Psoas muscle (tissue), 8 donors: ENCODE measurements around the gene PIK3C2B. TPM values are rescaled to one million over a fixed set of nuclear protein-coding genes. Genes with fewer than 3 reads are reported as not detected.

Source experiments
- ATAC-seq, 4 donors: fragments of 200-7000 bp; cut with Tn5 transposase; one replicate each; pipeline ENCODE4 v1.9.1; 2020; ENCODE audit warnings: moderate library complexity in 3 of 4, mild to moderate bottlenecking in 2 of 4
- DNase-seq, 2 donors: peaks; one replicate each; pipeline ENCODE4 v3.0.0-alpha.2; 2020
- H3K27ac ChIP-seq: fragments of 200-600 bp; one replicate; pipeline ENCODE4 v1.8.0; 2022
- H3K27me3 ChIP-seq, 3 donors: fragments of 200-600 bp in 1 of 3; one replicate each; pipeline versions ENCODE4 v1.6.1 to v1.8.0; 2013 to 2022; ENCODE audit warnings: low read length in 2 of 3, mild to moderate bottlenecking in 2 of 3, moderate library complexity in 1 of 3; ENCODE audit not compliant: insufficient read depth in 3 of 3
- H3K36me3 ChIP-seq, 2 donors: fragments of 200-600 bp in 1 of 2; one replicate each; pipeline versions ENCODE4 v1.6.1 to v1.8.0; 2013 to 2022; ENCODE audit warnings: low read depth in 1 of 2, mild to moderate bottlenecking in 1 of 2, moderate library complexity in 1 of 2; ENCODE audit not compliant: insufficient read depth in 1 of 2
- H3K4me1 ChIP-seq: fragments of 200-600 bp; one replicate; pipeline ENCODE4 v1.8.0; 2022
- H3K4me3 ChIP-seq: fragments of 200-600 bp; one replicate; pipeline ENCODE4 v1.8.0; 2022; ENCODE audit warnings: mild to moderate bottlenecking
- H3K9me3 ChIP-seq: fragments of 200-600 bp; one replicate; pipeline ENCODE4 v1.8.0; 2022
- CTCF ChIP-seq: fragments of 200-600 bp; IDR thresholded peaks from one replicate; pipeline ENCODE4 v1.8.0; 2022; ENCODE audit warnings: antibody characterized with exemption
- WGBS, 3 donors: extraction: QIAGEN DNeasy Blood & Tissue Kit; methylation state at CpG; one replicate each; pipeline versions ENCODE4 v1.1.6 to v1.1.7; 2013; 5-methylcytosine and 5-hydroxymethylcytosine counted together
- intact Hi-C, 2 donors: fragments of 100-400 bp; cut with DNase I; formaldehyde crosslinking; loops; one replicate each; pipeline versions ENCODE4 v1.11.0 to v1.14.2; 2022
- polyA plus RNA-seq, 3 donors: library from polyadenylated mRNA; stranded (reverse); fragments of 200-250 nt; gene quantifications; one replicate each; pipeline ENCODE4 v1.2.3, GENCODE V29; 2013
- total RNA-seq, 4 donors: library from RNA; stranded (reverse); fragmentation: NEBNext Ultra II Directional in 2 of 4; extraction: Animal tissue kit (Norgen Biotek cat#: 25700) in 2 of 4; gene quantifications; one replicate each; pipeline versions ENCODE4 v1.2.1 to v1.2.4, GENCODE V29; 2021 to 2023
- donor health status: healthy with polysubstance abuse.
- donor health status: DM: no; HTN: no; CAD: no; lungs with moderate emphysema.
- donor health status: Bipolar disorder and iron deficiency.
- donor health status: healthy.
- donor health status: DM: yes; HTN: yes; CAD: no.
- donor health status: DM: no; HTN: no; CAD: no.
- donor health status: DM: no; HTN: no; CAD: no.
- donor health status: DM: yes; HTN: yes; CAD: no.

PIK3C2B gene
- total and polyA plus RNA-seq, 7 donors = 1.9 to 20.9 (median 8.2) TPM

GRCh38 chr1:204503913-204504519, 9.4 kb upstream of the PIK3C2B start:
- 90 to 93% (median 92%) methylated on average over 4 of the region's 4 CpGs for WGBS, 3 donors

GRCh38 chr1:204503122-204503912, 8.7 kb upstream of the PIK3C2B start:
- Histone ChIP-seq H3K27ac (no peak overlapping the region), H3K4me3 (no peak overlapping the region), H3K36me3 (no peaks in the 10 kb centered on the region), H3K9me3 (no peaks in the 10 kb centered on the region), H3K4me1 (peaks cover 16% of the 10 kb centered on the region), H3K27me3 (no peaks in the 10 kb centered on the region)
- DNase-seq (no peak), ATAC-seq (peak in 1 of 4 donors; percentile 21)
- TF ChIP-seq CTCF = peak; percentile 87
- WGBS, 3 donors = 27 to 31% (median 30%) methylated on average over 7 of the region's 7 CpGs
- intact Hi-C loops = loop anchor here (1.0 to 5.0 kb wide), 3 partner anchors 57 to 71 kb away; no protein-coding TSS in a partner anchor

More at GRCh38 chr1:204503913-204504519, 9.4 kb upstream of the PIK3C2B start:
- no peak overlapping the region for H3K27ac ChIP-seq
- intact Hi-C loops = loop anchor here (1.0 to 5.0 kb wide), 3 partner anchors 57 to 72 kb away; no protein-coding TSS in a partner anchor
- H3K9me3 ChIP-seq = no peaks in the 10 kb centered on the region
- H3K4me1 ChIP-seq = peaks cover 16% of the 10 kb centered on the region
- no peak for TF ChIP-seq CTCF
- no peaks in the 10 kb centered on the region for H3K36me3 ChIP-seq
- H3K4me3 ChIP-seq = no peak overlapping the region
- ATAC-seq (no peak), DNase-seq (no peak)
- no peaks in the 10 kb centered on the region for H3K27me3 ChIP-seq

- ATAC-seq = no peak
- H3K36me3 ChIP-seq = no peaks in the 10 kb centered on the region
- no peak for DNase-seq
- H3K4me1 ChIP-seq = peaks cover 16% of the 10 kb centered on the region
- TF ChIP-seq CTCF = no peak
- no peaks in the 10 kb centered on the region for H3K9me3 ChIP-seq
- intact Hi-C loops = loop anchor here in 1 of 2 donors (2.0 to 5.0 kb wide), 2 partner anchors 55 to 70 kb away; no protein-coding TSS in a partner anchor
- no peak overlapping the region for H3K27ac ChIP-seq
- H3K27me3 ChIP-seq = no peaks in the 10 kb centered on the region
- 82 to 86% (median 83%) methylated on average over 6 of the region's 6 CpGs for WGBS, 3 donors
- H3K4me3 ChIP-seq = no peak overlapping the region
Measured at GRCh38 chr1:204502241-204502640, 7.6 kb upstream of the PIK3C2B start.

- no peak overlapping the region for H3K27ac ChIP-seq
- peaks cover 17% of the 10 kb centered on the region for H3K4me1 ChIP-seq
- DNase-seq = no peak
- no peaks in the 10 kb centered on the region for H3K9me3 ChIP-seq
- WGBS, 3 donors = 83 to 85% (median 84%) methylated on average over 7 of the region's 7 CpGs
- H3K4me3 ChIP-seq = no peak overlapping the region
- TF ChIP-seq CTCF = no peak
- H3K27me3 ChIP-seq = no peaks in the 10 kb centered on the region
- intact Hi-C loops = loop anchor here in 1 of 2 donors (5.0 kb wide), 1 partner anchor 67 kb away; no protein-coding TSS in a partner anchor
- ATAC-seq = no peak
- no peaks in the 10 kb centered on the region for H3K36me3 ChIP-seq
Measured at GRCh38 chr1:204499511-204500468, 5.2 kb upstream of the PIK3C2B start.
